Pancreas (tissue), 10 donors: ENCODE measurements around the gene TMEM145. TPM values are rescaled to one million over a fixed set of nuclear protein-coding genes. Genes with fewer than 3 reads are reported as not detected.

Source experiments
- ATAC-seq, 4 donors: fragments of 200-7000 bp; cut with Tn5 transposase; one replicate each; pipeline versions ENCODE4 v1.8.0 to v1.9.1; 2020; ENCODE audit warnings: mild to moderate bottlenecking in 4 of 4, moderate library complexity in 4 of 4
- DNase-seq, 6 donors: peaks; one replicate each; pipeline ENCODE4 v3.0.0-alpha.2; 2020
- FAIRE-seq: peaks from 2 replicates; lab custom pipeline; 2012; peaks lifted over from hg19 to GRCh38; lab: Jason Lieb, UNC
- H3K27ac ChIP-seq, 4 donors: fragments of 200-600 bp; sonication (generic); 1 replicate in 3 of 4; 2 replicates in 1 of 4; pipeline versions ENCODE4 v1.5.0 to v1.8.0; 2020
- H3K27me3 ChIP-seq, 4 donors: fragments of 200-600 bp; one replicate each; pipeline ENCODE4 v1.8.0; 2021
- H3K36me3 ChIP-seq, 3 donors: fragments of 200-600 bp; sonication (generic) in 1 of 3; one replicate each; pipeline versions ENCODE4 v1.5.0 to v1.8.0; 2020 to 2021
- H3K4me1 ChIP-seq, 3 donors: fragments of 200-600 bp; one replicate each; pipeline ENCODE4 v1.8.0; 2021
- H3K4me3 ChIP-seq, 4 donors: fragments of 200-600 bp; sonication (generic) in 2 of 4; one replicate each; pipeline versions ENCODE4 v1.5.0 to v1.8.0; 2020 to 2021
- H3K9me3 ChIP-seq, 4 donors: fragments of 200-600 bp; one replicate each; pipeline ENCODE4 v1.8.0; 2021
- WGBS, 2 donors: extraction: QIAGEN DNeasy Blood & Tissue Kit; methylation state at CpG; one replicate each; pipeline ENCODE4 v1.1.7; 2013; 5-methylcytosine and 5-hydroxymethylcytosine counted together
- intact Hi-C, 3 donors: fragments of 100-400 bp; cut with DNase I; formaldehyde crosslinking; loops; one replicate each; pipeline versions ENCODE4 v1.11.1 to v1.14.2; 2022
- polyA plus RNA-seq, 2 donors: library from polyadenylated mRNA; stranded (reverse); fragments of 200-250 nt; gene quantifications; one replicate each; pipeline ENCODE4 v1.2.3, GENCODE V29; 2013
- total RNA-seq, 6 donors: library from RNA; stranded (reverse); fragmentation: NEBNext Ultra II Directional in 4 of 6; extraction: Animal tissue kit (Norgen Biotek cat#: 25700) in 4 of 6; gene quantifications; one replicate each; pipeline versions ENCODE4 v1.2.1 to v1.2.4, GENCODE V29; 2021 to 2023
- TF ChIP-seq, protein P1 (sequence below), 4 donors: fragments of 200-600 bp; sonication (generic) in 3 of 4; IDR thresholded peaks; one replicate each; pipeline versions ENCODE4 v1.5.0 to v1.8.0; 2021; ENCODE audit warnings: antibody characterized with exemption in 4 of 4
- donor health status: healthy with polysubstance abuse.
- donor health status: DM: no; HTN: no; CAD: no; lungs with moderate emphysema.
- donor health status: DM: no; HTN: no; CAD: no.
- donor health status: control.
- donor health status: control.
- donor health status: Bipolar disorder and iron deficiency.
- donor health status: DM: yes; HTN: yes; CAD: no.
- donor health status: DM: no; HTN: no; CAD: no.
- donor health status: DM: no; HTN: no; CAD: no.
- donor health status: DM: yes; HTN: yes; CAD: no.

TMEM145 gene
- total and polyA plus RNA-seq, 8 donors = 0.46 to 8.2 (median 1.0) TPM

DNA sequence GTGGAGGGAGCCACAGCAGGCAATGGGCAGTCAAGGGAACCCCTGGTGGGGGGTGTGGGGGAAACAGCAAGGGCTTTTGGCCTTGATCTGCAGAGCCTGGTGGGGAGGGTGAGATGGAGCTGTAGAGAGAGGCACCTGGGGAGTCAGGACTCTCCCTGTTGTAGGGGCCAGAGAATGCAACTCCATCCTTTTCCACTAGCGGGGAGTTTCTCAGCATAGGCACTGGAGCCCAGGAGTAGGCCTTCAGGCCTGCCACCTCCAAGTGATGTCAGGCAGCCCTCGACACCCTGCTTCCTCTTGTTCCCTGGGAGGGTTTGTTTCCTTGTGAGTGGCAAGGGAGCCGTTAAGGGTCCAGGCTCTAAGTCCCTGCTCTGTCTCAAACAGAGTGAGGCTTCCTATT lies 37.3 kb downstream of the TMEM145 start:
- TF ChIP-seq, protein P1, sequence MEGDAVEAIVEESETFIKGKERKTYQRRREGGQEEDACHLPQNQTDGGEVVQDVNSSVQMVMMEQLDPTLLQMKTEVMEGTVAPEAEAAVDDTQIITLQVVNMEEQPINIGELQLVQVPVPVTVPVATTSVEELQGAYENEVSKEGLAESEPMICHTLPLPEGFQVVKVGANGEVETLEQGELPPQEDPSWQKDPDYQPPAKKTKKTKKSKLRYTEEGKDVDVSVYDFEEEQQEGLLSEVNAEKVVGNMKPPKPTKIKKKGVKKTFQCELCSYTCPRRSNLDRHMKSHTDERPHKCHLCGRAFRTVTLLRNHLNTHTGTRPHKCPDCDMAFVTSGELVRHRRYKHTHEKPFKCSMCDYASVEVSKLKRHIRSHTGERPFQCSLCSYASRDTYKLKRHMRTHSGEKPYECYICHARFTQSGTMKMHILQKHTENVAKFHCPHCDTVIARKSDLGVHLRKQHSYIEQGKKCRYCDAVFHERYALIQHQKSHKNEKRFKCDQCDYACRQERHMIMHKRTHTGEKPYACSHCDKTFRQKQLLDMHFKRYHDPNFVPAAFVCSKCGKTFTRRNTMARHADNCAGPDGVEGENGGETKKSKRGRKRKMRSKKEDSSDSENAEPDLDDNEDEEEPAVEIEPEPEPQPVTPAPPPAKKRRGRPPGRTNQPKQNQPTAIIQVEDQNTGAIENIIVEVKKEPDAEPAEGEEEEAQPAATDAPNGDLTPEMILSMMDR (IDR thresholded peaks at IDR 0.05) = no peak
- H3K36me3 ChIP-seq = peaks cover 0 to 7% (median 0%) of the 10 kb centered on the region in 3 donors
- intact Hi-C loops = no loop called here
- 94 to 99% methylated on average over 3 of the region's 3 CpGs for WGBS, 2 donors
- no peak overlapping the region for H3K27ac ChIP-seq
- no peaks in the 10 kb centered on the region for H3K9me3 ChIP-seq
- ATAC-seq (no peak), DNase-seq (peak in 1 of 6 donors; percentile 25), FAIRE-seq (no peak)
- H3K27me3 ChIP-seq = no peaks in the 10 kb centered on the region
- H3K4me1 ChIP-seq = no peaks in the 10 kb centered on the region
- no peak overlapping the region for H3K4me3 ChIP-seq

DNA sequence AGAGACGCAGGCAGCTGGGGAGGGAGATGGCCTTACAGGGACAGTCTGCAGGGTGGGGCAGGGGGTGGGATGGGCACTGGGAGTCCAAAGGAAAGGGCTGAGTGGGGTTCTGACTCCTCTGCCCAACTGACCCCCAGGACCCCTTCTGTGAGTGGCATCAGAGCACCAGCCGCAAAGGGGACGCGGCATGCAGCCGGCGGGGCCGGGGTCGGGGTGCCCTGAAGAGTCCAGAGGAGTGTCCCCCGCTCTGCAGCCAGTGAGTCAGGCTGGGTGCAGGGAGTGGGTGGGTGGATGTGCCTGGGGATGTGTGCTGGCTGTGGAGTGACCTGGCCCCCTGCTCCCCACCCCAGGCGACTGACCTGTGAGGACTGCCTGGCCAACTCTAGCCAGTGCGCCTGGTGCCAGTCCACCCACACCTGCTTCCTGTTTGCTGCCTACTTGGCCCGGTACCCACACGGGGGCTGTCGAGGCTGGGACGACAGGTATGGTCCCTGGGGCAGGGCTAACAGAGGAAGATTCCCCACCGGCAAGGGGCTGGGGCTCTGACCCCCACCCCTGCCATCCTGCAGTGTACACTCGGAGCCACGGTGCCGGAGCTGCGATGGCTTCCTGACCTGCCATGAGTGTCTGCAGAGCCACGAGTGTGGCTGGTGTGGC lies 38.1 kb downstream of the TMEM145 start:
- no peaks in the 10 kb centered on the region for H3K4me1 ChIP-seq
- H3K36me3 ChIP-seq = peaks cover 0 to 7% (median 0%) of the 10 kb centered on the region in 3 donors
- FAIRE-seq = no peak
- peak in 1 of 6 donors; percentile 49 for DNase-seq
- H3K9me3 ChIP-seq = no peaks in the 10 kb centered on the region
- TF ChIP-seq, protein P1 (IDR thresholded peaks at IDR 0.05) = no peak
- WGBS, 2 donors = 91 to 92% methylated on average over 16 to 21 of the region's 21 CpGs
- H3K27ac ChIP-seq = no peak overlapping the region
- H3K27me3 ChIP-seq = no peaks in the 10 kb centered on the region
- ATAC-seq = no peak
- intact Hi-C loops = no loop called here
- H3K4me3 ChIP-seq = no peak overlapping the region

DNA sequence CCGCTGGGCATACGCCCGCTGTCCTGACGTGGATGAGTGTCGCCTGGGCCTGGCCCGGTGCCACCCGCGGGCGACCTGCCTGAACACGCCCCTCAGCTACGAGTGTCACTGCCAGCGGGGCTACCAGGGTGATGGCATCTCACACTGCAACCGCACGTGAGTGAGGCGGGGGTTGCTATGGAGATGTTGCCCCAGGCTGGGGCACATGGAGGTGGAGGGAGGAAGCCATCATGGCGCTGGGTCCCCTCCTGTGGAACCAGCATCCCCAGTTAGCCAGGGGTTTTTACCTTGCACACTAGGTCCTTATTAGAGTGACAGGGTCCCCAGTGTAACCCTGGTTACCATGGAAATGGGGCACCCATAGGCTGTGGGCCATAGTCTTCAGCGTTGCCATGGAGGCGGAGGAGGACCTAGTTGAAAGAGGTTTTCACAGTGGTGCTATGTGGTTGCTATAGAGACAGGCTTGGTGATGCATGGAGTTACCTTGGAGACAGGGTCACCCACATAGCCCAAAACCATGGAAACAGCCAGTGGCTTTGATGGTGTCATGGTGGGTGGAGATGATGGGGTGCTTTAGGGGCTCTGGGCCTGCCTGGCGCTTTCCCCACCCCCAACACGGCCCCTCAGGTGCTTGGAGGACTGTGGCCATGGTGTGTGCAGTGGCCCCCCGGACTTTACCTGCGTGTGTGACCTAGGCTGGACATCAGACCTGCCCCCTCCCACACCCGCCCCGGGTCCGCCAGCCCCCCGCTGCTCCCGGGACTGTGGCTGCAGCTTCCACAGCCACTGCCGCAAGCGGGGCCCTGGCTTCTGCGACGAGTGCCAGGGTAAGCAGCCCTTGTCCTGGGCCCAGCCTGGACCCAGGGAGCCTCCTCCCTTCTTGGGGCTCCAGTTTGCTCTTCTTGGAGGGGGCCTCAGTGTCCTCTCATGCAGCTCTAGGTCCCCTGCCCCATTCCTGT lies 39.5 kb downstream of the TMEM145 start:
- no peak for FAIRE-seq

DNA sequence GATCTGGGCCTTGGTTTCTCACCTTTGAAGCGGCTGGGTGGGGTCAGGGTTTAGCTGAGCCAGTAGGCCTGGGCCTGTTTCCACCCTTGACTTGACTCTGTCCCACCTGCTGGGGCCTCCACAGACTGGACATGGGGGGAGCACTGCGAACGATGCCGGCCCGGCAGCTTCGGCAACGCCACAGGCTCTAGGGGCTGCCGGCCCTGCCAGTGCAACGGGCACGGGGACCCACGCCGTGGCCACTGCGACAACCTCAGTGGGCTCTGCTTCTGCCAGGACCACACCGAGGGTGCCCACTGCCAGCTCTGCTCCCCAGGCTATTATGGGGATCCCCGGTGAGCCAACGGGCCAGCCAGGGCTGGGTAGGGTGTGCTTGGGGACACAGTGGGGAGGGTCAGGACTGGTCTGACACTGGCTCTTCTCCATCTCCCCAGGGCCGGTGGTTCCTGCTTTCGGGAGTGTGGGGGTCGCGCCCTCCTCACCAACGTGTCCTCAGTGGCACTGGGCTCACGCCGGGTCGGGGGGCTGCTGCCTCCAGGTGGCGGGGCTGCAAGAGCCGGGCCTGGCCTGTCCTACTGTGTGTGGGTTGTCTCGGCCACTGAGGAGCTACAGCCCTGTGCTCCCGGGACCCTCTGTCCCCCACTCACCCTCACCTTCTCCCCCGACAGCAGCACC lies 40.4 kb downstream of the TMEM145 start:
- intact Hi-C loops = no loop called here
- ATAC-seq (no peak), FAIRE-seq (no peak), DNase-seq (peak in 1 of 6 donors; percentile 69)
- Histone ChIP-seq H3K4me3 (no peak overlapping the region), H3K27ac (no peak overlapping the region), H3K36me3 (peaks cover 0 to 17% (median 0%) of the 10 kb centered on the region in 3 donors), H3K27me3 (no peaks in the 10 kb centered on the region), H3K4me1 (no peaks in the 10 kb centered on the region), H3K9me3 (no peaks in the 10 kb centered on the region)
- TF ChIP-seq, protein P1 (IDR thresholded peaks at IDR 0.05) = no peak
- WGBS, 2 donors = 93 to 95% methylated on average over 24 to 29 of the region's 29 CpGs

More for the DNA sequence above, 39.5 kb downstream of the TMEM145 start:
- Histone ChIP-seq H3K36me3 (peaks cover 0 to 17% (median 0%) of the 10 kb centered on the region in 3 donors), H3K9me3 (no peaks in the 10 kb centered on the region), H3K4me3 (no peak overlapping the region), H3K27ac (no peak overlapping the region), H3K4me1 (no peaks in the 10 kb centered on the region), H3K27me3 (no peaks in the 10 kb centered on the region)
- intact Hi-C loops = no loop called here
- WGBS, 2 donors = 90 to 92% methylated on average over 31 of the region's 31 CpGs
- TF ChIP-seq, protein P1 (IDR thresholded peaks at IDR 0.05) = no peak
- DNase-seq = peak in 1 of 6 donors; percentile 52
- ATAC-seq = no peak
